SKM-1 (cell line): ENCODE data around the gene EEF2K.

Experiments used
- DNase-seq: peaks from one replicate; lab custom pipeline; 2025; ENCODE audit not compliant: unreplicated experiment; lab: John Stamatoyannopoulos, UW

Gene EEF2K

DNA sequence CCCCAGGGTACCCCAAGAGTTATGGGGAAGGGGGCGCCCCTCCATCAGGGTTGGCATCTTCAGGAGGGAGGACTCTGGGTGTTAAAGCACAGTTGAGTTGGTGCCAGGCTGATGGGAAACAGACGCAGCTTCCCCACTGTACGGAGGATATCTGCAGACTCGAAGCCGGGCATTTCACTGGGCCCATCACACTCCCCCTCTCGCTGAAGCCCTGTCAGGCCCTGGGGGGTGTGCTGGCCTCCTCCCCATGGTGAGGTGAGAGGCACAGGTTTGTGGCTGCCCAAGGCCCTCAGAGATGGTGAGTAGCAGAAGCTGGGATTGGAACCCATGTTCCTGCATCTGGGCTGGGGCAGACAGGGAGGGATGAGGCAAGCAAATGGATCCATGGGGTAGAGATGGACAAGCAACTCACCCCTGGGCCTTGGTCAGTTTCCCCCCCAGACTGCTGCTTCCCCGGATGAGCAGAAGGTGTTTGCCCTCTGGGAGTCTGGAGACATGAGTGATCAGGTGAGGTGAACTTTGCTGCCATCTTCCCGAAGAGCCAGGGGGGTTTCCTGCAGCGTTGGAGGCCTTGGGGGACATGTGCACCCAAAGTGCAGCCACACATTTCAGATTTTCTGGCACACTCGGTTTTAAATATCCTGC is 122.1 kb downstream of the EEF2K start:
- no peak for DNase-seq

DNA sequence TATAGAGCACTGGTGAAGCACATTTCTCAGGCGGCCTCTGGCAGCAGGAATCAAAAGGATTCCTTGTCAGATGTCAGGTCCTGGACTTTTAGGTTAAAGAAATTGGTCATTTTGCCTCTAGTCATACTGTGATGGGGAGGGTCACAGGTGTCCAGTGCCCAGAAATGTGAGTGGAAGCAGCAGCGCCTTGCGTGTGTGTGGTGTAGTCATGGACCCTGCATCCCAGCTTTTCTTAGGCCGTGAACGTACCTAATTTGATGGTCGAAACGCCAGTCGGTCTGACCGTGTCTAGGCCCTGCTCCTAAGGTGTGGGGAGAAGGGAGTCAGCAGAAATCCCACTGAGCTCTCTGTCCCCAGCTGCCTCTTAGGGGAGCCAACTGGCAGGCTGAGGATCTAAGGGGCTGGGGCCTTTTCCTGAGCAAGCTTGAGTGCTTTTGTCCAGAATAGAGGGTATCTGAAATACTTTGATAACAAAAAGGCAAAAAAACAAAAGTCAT is 123.2 kb downstream of the EEF2K start:
- no peak for DNase-seq

DNA sequence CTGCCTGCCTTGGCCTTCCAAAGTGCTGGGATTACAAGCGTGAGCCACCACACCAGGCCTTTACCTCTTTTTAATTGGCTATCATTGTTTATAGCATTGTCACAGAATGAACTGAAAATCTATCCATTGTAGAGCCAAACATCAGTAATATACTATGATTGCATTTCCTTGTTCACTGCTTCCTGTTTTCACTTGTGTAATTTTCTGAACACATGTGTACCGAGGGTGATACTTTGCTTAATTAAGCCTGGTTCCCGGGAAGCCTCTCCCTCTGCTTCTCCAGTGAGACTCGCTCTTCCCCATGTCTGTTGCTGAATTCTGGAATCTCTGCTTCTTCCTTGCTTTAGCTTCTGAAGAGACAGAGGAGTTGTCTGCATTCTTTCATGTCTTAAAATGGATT is 124.2 kb downstream of the EEF2K start:
- no peak for DNase-seq

DNA sequence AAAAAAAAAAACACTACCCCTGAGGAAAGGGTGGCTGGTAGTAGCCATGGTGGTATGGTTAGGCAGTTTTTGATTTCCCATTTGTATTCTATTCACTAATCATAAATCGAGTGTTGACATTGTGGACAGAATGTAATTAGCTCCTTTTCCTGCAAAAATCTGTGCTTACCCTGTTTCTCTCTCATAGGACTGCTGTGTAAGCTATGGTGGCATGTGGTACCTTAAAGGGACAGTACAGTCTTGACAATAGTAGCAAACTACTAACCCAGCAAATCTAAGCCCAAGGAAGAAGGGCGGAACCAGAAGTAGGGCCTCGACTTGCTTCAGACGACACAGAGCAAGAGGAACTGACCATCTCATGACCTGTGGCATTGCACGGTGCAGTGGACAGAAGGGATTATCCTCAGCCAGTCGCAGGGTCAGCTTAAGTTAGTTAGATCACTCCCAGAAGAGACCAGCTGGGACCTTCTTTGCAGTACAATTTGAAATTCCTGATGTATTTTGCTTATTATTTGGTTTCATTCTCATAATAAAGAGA is 127.4 kb downstream of the EEF2K start:
- DNase-seq: no peak

DNA sequence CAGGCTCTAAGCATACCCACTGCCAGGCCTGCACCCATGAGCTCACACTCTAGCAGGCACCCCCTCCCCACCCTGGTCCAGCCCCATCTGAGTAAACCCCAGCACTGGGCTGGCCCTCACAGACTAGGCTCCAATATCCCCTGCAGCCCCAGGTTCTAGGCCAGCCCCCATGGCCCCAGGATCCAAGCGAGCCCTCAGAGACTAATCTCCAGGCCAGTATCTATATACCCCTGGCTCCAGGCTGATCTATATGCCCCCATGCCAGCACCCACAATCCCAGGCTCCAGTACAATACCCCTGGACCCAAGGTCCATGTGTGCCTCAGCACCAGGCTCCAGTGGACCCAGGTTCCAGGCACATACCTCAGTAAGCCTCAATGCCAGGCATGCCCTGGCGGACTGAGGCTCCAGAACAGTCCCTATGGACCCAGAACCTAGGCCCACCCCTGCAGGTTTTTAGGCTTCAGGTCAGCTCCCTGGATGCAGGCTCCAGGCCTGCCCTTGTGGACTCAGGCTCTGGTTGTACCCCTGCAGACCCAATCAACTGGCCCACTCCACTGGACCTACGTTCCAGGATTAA is 129.7 kb downstream of the EEF2K start:
- DNase-seq: no peak

DNA sequence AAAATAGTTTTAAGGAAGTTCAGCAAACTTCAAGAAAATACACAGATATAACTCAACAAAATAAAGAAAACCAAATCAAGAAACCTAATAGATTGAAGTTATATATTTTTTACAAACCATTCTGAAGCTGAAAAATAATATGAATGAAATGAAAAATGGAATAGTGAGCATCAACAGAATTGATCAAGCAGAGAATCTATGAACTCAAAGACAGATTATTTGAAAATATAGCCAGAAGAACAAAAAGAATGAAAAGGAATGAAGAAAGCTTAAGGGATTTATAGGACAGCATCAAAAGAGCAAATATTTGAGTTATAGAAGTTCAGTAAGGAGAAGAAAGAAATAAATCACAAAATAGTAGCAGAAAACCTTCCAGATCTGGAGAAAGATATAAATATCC is 130.5 kb downstream of the EEF2K start:
- DNase-seq: no peak

DNA sequence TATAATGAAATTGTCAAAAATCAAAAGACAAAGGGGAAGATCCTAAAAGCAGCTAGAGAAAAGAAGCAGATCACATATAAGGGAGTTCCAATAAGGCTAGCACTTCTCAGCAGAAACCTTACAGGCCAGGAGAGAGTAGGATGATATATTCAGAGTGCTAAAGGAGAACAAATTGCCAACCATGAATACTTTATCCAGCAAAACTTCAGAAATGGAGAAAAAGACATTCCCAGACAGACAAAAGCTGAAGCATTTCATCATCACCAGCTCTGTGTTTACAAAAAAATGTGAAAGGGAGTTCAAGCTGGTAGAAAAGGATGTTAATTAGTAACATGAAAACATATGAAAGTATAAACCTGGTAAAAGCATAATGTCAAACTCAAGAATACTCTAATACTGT is 131.0 kb downstream of the EEF2K start:
- DNase-seq: no peak

DNA sequence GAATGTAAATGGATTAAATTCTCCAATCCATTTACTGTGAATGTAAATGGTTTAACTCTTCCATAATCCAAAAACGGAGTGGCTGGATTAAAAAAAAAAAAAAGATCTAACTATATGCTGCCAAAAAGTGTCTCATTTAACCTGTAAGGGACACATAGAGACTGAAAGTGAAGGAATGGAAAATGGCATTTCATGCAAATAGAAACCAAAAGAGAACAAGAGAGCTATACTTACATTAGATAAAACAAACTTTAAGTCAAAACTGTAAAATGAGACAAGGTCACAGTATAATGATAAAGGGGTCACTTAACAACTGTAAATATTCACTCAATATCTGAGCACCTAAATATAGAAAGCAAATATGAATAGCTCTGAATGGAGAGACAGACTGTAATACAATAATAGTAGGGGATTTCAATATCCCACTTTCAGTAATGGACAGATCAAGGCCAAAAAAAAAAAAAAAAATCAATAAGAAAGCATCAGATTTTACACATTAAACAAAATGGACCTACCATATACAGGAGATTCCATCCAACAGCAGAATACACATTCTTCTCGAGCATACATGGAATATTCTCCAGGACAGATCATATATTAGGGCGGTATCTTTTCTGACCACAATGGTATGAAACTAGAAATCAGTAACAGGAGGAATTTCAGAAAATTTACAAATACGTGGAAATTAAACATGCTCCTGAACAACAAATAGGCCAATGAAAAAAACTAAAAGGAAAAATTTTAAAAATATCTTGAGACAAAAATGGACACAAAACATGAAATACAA is 132.0 kb downstream of the EEF2K start:
- no peak for DNase-seq
